Kidney capillary endothelial cell (primary cell): Measurements from ENCODE around the gene VEGFA.

Experiments used
- DNase-seq: peaks from one replicate; pipeline ENCODE4 v3.0.0-alpha.2; 2018; ENCODE audit warnings: low spot score

The VEGFA gene

DNA sequence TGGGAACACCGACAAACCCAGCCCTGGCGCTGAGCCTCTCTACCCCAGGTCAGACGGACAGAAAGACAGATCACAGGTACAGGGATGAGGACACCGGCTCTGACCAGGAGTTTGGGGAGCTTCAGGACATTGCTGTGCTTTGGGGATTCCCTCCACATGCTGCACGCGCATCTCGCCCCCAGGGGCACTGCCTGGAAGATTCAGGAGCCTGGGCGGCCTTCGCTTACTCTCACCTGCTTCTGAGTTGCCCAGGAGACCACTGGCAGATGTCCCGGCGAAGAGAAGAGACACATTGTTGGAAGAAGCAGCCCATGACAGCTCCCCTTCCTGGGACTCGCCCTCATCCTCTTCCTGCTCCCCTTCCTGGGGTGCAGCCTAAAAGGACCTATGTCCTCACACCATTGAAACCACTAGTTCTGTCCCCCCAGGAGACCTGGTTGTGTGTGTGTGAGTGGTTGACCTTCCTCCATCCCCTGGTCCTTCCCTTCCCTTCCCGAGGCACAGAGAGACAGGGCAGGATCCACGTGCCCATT lies 15.3 kb downstream of the VEGFA start:
- no peak for DNase-seq

- no peak for DNase-seq
These were observed 15.9 kb downstream of the VEGFA start for GRCh38 chr6:43785904-43786303.

DNA sequence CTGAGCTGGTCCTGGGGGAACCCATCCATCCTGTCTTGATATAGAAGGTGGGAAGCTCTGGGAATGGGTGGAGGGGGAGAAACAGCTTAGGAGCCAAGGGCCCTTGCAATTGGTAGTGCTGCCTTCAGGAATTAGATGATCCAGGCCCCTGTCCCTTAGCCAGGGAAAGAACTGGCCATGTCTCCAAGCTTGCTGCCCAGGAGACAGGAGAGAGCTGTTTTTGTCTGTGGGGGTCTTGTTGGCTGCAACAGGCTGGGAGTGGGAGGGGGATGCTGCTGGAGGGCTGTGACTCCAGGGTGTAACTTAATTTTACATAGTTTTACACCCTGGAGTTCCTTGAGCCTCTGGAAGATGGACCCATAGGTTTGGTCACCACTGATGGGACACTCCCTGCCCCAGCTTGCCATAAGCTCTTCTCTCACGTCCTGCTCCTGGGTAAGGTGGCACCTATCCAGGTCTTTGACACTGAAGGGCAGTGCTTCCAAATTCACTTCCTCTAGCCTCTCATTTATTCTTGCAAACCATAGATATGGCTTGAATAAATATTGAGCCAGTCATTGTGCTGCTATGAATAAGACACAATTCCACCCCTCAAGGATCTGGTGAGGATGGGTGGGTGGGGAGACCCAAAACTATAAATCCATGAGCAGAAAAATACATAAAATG lies 16.8 kb downstream of the VEGFA start:
- no peak for DNase-seq

- no peak for DNase-seq
These were observed 18.3 kb downstream of the VEGFA start for GRCh38 chr6:43788301-43788700.

- no peak for DNase-seq
These were observed 19.4 kb downstream of the VEGFA start for GRCh38 chr6:43789447-43789846.

DNA sequence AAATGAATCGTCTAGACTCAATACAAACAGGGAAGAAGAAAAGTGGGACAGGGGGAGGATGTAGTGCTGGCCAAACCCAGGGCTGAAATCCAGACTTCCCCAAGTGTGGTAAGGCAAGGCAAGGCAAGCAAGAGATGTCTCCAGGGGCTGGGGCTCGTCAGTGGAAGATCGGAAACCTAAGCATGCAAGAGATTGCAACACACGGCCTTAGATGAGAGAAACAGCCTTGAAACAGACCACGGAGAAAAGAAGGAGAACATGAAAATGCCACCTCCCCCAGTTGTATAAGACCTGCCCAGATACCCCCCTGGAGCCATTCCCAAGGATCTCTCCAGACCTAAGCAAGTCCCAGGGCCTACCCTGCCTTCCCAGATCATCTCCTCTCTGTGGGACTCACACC lies 20.0 kb downstream of the VEGFA start:
- no peak for DNase-seq

GRCh38 chr6:43791745-43792422 lies 21.9 kb downstream of the VEGFA start:
- DNase-seq, result no peak

DNA sequence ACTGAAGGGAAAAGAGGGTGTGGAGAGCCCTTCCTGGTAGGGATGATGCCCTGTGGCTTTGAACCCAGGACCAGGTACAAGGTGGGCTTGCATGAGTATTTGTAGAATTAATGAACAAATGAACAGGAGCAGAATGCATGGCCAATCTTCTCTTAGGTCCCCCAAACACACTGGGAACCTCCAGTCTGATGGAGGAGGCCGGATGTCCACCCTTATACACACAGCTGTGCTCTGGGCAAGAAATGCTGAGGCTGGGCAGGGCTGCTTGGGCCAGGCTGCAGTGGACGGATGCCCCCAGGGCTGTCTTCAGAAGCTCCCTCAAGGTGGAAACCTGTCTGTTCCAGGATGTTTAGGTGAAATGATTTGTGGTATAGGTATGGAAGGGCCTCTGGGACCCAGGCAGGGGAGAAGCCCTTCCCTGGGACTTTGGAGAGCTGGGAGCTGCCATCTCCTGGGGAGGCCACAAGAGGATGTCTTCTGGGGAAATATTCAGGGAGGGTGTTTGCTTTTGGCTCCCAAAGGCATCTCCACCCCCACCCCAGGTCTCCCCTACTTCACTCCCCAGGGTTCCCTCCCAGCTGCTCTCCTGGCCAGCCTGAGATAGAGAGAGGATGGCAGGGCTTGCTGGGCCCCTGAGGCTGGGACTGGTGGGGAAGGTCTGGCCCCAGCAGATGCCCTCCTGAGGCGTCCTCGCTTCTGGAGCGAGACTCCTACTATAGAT lies 23.3 kb downstream of the VEGFA start:
- DNase-seq, result no peak

DNA sequence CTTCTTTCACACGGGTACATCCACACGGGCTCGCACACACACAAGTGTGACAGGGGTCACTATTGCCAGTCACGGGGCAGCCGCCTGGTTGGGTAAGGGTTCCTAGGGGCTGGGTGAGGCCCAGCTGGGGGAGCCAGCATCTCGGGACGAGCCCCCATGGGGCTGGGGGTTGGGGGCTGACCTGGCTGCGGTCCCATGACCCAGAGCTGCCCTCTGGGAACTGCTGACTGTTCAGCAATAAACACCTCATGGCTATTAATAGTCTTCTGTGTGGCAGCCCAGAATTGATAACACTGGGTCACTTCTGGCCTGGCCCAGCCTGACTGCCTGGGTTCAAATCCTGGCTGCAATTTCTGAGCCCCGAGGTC lies 23.8 kb downstream of the VEGFA start:
- DNase-seq, result no peak

- no peak for DNase-seq
These were observed 25.4 kb downstream of the VEGFA start for GRCh38 chr6:43795421-43795820.

DNA sequence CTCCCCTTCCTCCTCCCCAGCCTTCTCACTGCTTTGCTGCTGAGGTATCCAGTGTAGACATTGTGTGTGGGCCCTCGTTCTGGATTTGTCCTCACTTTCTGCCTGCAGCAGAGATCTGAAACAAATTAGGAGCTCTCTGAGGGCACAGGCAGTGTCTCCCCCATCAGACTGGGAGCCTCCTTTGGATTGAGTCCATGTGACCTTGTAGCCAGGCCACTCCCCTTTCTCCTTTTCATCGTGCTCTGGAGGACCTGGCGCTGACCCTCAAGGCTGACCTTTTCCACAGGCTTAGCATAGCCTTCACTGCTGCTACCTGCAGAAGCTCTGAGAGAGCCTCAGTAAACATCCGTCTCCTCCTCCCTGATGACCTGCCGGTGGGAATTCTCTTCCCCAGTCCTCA lies 26.2 kb downstream of the VEGFA start:
- no peak for DNase-seq

- DNase-seq, result no peak
These were observed 27.2 kb downstream of the VEGFA start for GRCh38 chr6:43796903-43797890.

DNA sequence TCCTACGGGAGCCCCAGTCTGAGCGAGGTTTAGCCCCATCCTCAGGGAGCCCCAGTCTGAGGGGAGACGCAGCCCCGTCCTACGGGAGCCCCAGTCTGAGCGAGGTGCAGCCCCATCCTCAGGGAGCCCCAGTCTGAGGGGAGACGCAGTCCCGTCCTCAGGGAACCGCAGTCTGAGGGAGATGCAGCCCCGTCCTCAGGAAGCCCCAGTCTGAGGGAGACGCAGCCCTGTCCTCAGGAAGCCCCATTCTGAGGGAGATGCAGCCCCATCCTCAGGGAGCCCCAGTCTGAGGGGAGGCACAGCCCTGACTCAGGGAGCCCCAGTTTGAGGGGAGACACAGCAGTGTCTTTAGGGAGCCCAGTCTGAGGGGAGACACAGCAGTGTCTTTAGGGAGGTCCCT lies 27.9 kb downstream of the VEGFA start:
- no peak for DNase-seq

- peak; percentile 58 for DNase-seq
These were observed 28.9 kb downstream of the VEGFA start for GRCh38 chr6:43798688-43799444.

DNA sequence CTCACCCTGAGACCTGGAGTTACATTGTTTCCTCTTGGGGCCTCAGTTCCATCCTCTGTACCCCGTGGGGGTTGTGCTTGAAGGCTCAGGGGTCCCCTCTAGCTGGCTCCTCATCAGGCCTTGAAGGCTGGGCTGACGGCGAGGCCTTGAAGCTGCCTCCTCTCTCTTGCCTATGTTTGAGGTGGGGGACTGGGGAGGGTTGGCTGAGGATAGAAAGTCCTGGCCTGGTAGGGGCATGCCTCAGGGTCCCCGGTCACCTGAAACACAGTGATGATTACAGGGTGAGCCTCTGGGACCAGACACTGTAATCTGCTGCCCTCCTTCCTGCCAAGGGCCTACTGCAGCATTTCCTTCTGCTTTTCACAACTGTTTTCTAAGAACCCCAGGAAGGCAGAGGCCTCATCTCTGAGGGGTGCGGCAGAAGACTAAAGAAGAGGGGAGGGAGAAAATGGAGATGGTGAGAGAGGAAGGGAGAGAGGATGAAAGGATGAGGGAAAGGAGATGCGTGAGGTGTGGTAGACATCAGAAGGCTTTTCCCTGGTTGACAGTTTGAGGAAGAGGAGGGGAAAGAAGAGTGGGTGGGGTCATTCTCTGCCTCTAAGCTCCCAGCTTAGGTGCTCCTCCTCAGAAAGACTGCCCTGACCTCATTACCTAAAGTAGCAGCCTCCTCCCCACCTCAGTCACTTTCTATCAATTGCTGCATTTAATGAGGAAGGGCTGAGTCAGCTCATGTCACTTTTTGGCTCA lies 29.7 kb downstream of the VEGFA start:
- DNase-seq, result no peak

DNA sequence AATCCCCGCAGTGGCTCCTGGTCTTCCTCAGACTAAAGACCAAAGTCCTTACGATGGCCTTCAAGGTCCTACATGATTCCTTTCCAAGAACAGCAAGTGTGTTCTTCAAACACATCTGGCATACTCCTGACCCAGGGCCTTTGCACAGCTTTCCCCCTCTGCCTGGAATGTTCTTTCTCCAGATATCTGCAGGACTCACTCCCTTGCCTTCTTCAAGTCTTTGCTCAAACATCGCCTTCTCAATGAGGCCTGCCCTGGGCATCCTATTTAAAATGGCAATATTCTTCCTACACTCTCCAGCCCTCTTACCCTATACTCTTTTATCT lies 30.2 kb downstream of the VEGFA start:
- DNase-seq, result no peak

- DNase-seq, result no peak
These were observed 30.9 kb downstream of the VEGFA start for GRCh38 chr6:43800746-43801494.

DNA sequence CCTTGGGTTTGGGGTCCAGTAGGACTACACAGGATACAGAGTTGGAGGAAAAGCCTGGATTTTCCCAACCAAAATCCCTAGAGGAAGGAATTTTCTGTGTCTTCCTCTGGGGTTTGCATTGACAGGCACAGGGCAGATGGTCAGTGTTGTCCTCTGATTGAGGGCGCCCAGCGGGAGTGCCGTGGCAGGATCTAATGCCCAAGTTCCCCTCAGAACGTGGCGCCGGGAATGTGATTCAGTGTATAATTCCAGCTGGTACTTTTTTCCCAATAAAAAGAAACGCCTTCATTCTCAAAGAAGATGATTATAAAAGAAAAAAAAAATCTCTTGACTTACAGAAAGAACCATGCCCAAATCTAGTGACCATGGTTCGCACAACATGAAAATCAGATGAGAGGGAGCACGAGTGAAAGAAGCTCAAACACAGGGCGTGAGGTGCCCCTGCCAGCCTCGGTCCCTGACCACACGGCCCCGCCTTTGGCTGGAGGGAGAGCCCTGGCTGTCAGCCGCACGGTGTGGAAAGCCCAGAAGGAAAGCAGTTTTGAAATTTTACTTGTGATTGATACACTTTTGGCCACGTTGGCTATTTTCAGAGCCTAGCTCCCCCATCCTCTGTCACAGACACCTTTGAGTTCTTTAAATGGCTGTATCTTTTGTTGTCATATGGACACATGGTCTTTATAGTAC lies 31.6 kb downstream of the VEGFA start:
- no peak for DNase-seq

- DNase-seq, result no peak
These were observed 33.2 kb downstream of the VEGFA start for GRCh38 chr6:43803055-43803782.
